AML-193 (cell line): ENCODE measurements around the gene C1QL1.
A peak's percentile ranks its signal among the peaks of the same experiment; 100 is the strongest.
"Not testable (repeated sequence)": the region's sequence is repeated elsewhere in the genome, so short reads cannot be mapped to it uniquely, and the experiment has no call there.

Experiments
- DNase-seq, 2 experiments: peaks; one replicate each; lab custom pipeline; 2025; lab: John Stamatoyannopoulos, UW

The C1QL1 gene

GRCh38 chr17:44961921-44962350 is 6.2 kb downstream of the C1QL1 start:
- peak; percentile 15 to 16 for DNase-seq

- DNase-seq: no peak
These were observed 7.4 kb downstream of the C1QL1 start for GRCh38 chr17:44960691-44961090.

GRCh38 chr17:44959821-44960531 is 8.1 kb downstream of the C1QL1 start:
- no peak for DNase-seq

- no peak for DNase-seq
These were observed 10.8 kb downstream of the C1QL1 start for GRCh38 chr17:44956998-44957981.

- DNase-seq: no peak
These were observed 12.3 kb downstream of the C1QL1 start for GRCh38 chr17:44955674-44956425.

- no peak for DNase-seq
These were observed 15.1 kb downstream of the C1QL1 start for GRCh38 chr17:44952946-44953475.

- DNase-seq: no peak
These were observed 19.7 kb downstream of the C1QL1 start for GRCh38 chr17:44948315-44948795.

GRCh38 chr17:44947461-44948314 is 20.4 kb downstream of the C1QL1 start, which contains the start of gene KIF18B:
TSS of gene KIF18B (minus strand) at chr17:44947773. CDS start at chr17:44936344, 11,429 bp downstream.
- DNase-seq: peak; percentile 99

GRCh38 chr17:44945652-44946051 is 22.5 kb downstream of the C1QL1 start:
- not testable (repeated sequence) for DNase-seq

- DNase-seq: no peak
These were observed 25.6 kb downstream of the C1QL1 start for GRCh38 chr17:44942456-44942855.

- DNase-seq: no peak
These were observed 26.3 kb downstream of the C1QL1 start for GRCh38 chr17:44941712-44942331.

- no peak for DNase-seq
These were observed 27.3 kb downstream of the C1QL1 start for GRCh38 chr17:44940768-44941167.

- DNase-seq: no peak
These were observed 27.8 kb downstream of the C1QL1 start for GRCh38 chr17:44940317-44940716.

- DNase-seq: no peak
These were observed 33.0 kb downstream of the C1QL1 start for GRCh38 chr17:44935116-44935515.

GRCh38 chr17:44934745-44935105 is 33.4 kb downstream of the C1QL1 start:
- no peak for DNase-seq

GRCh38 chr17:44933824-44934744 is 34.0 kb downstream of the C1QL1 start:
- DNase-seq: no peak

- no peak for DNase-seq
These were observed 35.4 kb downstream of the C1QL1 start for GRCh38 chr17:44932787-44933097.

- no peak for DNase-seq
These were observed 35.9 kb downstream of the C1QL1 start for GRCh38 chr17:44932096-44932786.

GRCh38 chr17:44931376-44931775 is 36.7 kb downstream of the C1QL1 start:
- no peak for DNase-seq
